GM12891 (cell line): ENCODE measurements around the gene COL18A1.

ENCODE experiments used
- POLR2A ChIP-seq: IDR thresholded peaks from 2 replicates; pipeline ENCODE4 v1.6.1; 2011; ENCODE audit warnings: low read depth, low read length, control low read depth
- POLR2AphosphoS5 ChIP-seq: IDR thresholded peaks from 2 replicates; pipeline ENCODE4 v1.6.1; 2011; ENCODE audit warnings: low read depth, low read length, control low read depth

GRCh38 chr21:45417951-45418300 is 13.0 kb downstream of the COL18A1 start:
- TF ChIP-seq POLR2A (no peak), POLR2AphosphoS5 (no peak)
